EH (cell line): ENCODE results near the gene LRTM2.

Source experiments
- DNase-seq: peaks from one replicate; pipeline ENCODE4 v3.0.0-alpha.2; 2015; ENCODE audit warnings: low read depth

LRTM2 gene

DNA sequence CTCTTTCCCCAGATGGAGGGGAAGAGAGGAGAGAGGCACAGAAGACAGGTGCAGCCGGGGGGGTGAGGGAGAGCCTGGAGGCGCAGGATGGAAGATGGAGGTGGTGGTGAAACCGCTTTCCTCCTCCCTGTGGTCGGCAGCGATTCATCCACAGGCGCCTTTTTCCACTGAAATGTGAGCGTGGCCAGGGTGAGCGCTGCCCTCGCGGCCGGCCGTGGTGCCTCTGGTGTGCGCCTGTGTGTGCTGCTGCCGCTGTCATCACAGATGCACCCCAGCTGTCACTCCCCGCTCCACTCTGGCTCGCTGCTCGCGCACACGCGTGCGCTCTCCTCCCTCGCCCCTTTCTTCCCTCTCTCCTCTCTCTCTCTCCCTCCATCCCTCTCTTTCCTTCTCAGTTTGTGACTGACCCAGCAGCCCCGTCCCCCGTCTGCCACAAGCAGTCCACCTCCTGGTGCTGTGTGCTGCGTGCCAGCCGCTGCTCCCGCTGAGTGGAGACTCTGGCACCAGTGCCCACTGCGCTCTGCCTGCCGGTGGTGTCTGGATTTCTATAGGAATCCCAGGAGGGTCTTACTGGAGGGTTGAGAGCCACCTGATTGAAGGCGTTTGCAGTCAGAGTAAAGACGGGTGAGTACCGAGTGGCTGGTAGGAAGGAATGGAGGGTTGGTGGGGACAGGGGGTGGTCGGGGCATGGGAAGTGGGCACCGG, at the start of gene LRTM2:
Gene LRTM2, plus strand, starts transcription at position 375 of the 705 bp plus-strand sequence. CDS start 7,584 bp downstream, outside the sequence.
- DNase-seq: no peak

DNA sequence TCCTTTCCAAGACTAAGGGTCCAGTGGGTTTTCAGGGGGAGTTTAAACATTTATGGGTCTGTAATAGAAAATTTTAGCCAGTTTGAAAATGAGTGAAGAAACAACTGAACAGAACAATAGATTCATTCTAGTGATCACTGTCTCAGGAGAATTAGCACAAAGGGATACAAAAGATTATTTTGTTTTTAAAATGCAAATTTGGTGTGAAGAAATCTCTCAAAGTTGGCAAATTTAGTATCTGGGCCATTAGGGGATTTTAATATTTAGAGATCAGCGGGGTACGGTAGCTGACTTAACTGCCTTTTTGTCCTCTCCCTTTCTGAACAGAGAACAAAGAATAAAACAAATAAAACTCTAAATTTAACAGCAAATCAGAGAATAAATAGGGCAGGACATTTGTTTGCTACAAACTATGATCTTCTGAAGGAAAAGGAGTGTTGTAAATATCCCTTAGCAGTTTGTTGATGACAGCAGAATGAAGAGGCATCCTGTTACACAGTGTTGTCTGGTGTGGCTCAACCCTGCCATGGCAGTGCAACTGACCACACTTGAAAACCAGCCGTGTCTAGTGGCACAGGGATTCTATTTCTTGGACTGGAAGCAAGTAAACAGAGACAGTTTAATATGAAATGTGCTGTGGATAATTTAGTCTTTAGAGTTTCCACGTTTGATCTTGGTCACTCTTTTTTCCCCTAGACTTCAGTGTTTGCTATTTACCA, 46.3 kb upstream of the LRTM2 start:
- DNase-seq: peak; percentile 20

DNA sequence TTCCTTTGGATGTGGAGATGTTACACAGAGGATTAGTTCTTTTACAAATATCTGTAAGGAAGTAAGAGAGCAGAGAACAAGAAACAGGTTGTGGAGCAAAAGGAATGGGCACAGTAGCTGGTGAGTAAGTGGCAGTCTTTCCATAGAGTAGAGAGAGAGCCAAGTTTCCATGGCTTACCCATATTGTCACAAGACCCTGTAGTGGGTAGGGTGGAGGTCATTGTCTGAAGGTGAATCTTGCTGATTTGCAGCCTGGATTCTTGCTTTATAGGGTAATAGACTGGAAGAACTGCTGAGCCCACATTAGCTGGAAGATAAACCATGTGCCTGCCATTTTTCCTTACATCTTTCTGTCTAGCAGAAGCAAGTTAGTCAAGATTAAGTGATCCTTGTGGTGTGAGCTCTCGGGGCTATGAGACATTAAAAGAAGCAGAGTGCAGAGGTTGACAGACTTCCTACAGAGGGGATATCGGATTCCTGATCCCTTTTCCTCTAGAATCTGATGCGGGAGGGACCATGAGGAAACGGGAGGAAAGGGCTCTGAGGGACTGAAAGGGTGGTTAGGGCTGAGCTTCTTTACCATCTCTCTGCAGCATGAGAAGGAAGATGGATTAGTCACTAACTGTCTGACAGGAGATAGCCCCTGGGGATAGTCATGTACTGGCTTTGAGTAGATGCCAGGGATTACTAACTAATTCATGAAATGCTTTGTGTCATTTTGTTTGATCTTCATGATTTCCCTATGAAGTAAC, 44.0 kb upstream of the LRTM2 start:
- DNase-seq: peak; percentile 92

DNA sequence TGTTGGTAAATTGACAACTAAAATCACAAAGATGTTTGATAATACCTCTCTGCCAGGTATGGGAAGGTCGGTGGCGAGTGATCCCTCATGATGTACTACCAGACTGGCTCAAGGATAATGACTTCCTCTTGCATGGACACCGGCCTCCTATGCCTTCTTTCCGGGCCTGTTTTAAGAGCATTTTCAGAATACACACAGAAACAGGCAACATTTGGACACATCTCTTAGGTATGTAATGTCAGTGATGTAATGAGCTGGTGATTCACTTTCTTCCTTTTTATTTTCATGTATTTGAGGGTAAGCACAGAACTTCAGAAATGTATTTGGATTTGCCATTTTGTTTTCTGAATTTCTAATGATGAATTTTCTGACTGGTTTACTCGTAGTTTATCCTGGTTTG, 42.6 kb upstream of the LRTM2 start:
- DNase-seq: peak; percentile 90

DNA sequence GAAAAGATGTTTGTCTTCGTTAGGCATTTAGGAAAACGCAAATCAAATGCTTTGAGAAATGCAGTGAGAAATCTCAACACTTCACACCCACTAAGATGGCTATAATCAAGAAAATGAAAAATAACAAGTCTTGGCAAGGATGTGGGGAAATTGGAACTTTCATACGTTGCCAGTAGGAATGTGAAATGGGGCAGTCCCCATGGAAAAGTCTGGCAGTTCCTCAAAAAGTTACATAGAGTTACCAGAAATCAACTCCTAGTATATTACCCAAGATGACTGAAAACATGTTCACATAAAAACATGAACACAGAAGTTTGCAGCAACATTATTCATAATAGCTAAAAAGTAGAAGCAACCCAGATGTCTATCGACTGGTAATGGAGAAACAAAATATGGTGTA, 41.5 kb upstream of the LRTM2 start:
- no peak for DNase-seq

DNA sequence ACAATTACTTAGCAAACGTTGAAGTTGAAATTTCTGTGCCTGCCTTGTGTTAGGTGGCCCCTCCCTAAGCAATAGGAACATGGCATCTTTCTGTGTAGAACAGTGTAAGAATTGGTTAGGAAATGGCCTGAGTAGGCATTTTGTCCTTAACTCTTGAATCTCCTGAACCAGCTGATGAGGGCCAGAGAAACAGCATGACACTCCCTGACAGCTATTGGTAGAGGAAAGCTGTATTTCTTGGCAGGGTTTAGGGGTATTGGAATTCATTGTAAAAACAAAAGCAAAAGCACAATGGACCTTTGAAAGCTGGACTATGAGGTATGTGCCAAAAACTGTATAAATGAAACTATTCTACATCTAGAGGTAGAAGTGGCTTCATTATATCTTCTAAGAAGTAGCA, 40.6 kb upstream of the LRTM2 start:
- DNase-seq: peak; percentile 76

DNA sequence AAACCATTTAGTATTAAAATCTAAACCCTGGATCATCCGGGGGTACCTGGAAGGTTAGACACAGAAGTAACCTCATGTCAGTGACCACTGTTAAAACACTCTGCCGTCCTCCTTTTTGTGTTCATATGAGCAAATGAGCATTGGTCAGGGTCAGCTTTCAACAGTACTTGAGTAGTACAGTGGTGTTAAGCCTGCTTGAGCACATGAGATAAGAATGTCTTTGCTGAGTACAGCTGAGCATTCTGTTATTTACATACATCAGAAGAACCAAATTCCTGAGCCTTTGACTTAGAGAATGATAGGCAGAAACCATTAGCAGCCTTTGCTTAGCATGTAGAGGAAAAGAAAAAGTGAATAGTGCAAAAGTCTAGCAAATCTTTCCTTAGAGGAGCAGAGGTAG, 38.6 kb upstream of the LRTM2 start:
- DNase-seq: peak; percentile 48

DNA sequence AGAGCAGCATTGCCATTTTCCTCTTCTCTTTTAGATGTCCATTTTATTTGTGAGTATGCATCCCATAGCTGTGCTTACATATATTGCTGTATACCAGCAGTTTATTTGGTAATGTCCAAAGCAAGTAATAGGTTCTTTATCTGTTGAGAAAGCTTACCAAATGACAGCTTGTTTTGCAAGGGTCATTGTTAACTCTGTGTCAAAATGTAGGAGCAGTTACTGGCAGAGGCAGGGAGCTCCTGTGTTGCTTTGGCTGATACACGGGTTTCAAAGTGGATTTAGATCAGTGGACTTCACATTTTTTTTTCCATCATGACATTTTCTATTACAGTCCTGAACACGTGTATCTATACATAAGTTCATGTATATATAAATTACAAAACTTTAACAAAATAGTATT, 38.1 kb upstream of the LRTM2 start:
- no peak for DNase-seq

DNA sequence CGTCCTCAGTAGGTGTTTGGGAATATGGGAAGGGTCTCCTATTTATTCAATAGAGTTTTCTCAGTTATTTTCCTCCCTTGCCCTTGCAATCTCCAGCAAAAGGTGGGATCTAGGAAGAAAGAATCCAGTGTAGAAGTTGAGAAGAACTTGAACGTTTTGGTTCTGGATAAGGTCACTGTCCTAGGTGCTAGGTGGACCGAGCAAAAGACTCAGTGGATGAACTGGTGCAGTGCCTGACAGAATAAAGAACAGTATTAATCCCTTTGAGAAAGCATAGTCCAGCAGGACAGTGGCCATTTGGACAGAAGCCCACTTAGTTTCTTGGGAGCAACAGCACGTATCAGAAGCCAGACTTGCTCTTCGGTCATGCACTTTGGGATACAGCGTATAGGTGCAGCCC, 32.7 kb upstream of the LRTM2 start:
- no peak for DNase-seq

DNA sequence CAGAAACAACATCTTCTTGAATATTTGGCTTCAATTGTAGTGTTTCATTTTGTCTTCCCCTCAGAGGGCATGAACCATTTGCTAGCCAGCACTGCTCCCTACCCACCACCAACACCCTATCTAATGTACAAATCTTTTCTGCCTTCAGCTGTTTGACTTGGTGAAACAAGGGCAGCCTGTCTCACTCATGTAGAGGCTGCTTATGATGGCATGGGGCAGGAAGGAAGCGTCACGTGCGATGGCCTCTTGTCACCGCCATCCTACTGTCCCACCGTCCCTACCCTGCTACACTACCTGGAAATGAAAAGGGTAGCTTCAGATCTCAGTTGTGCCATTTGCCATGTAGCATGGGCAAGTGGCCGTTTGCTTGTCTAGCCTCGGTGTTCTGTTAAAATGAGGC, 29.9 kb upstream of the LRTM2 start:
- DNase-seq: no peak

DNA sequence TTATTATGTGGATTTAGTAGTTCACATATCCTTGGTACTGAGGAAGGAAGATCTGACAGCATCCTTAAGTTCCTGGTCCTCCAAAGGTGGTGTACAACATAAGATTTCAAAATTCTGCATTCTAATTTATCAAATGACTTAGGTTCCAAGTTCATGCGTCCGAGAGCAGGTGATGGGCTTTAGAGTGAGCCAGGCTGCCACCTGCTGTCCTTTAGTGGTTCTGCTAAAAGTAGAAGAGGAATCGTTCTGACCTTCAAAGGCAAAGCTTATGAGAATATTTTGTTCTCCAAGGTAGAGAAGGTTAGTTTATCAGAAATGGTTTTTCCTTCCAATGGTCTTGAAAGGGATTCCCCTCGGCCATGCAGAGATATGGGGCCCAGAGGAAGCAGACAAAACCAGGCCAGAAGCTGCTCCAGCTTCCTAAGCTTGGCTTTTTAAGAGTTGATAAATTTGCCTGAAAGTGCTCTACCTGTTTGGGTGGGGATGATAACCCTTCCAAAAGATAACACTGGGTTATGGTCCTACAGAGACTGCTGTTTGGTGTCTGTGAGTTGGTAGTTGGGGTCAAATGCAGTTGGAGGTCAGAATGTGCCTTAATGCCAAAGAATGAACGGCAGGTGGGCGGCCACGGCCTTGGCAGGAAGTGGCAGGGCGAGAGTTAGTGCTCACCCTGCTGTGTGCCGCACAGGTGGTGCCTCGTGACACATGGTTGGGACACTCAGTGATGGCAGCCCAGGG, 29.1 kb upstream of the LRTM2 start:
- DNase-seq: peak; percentile 70

DNA sequence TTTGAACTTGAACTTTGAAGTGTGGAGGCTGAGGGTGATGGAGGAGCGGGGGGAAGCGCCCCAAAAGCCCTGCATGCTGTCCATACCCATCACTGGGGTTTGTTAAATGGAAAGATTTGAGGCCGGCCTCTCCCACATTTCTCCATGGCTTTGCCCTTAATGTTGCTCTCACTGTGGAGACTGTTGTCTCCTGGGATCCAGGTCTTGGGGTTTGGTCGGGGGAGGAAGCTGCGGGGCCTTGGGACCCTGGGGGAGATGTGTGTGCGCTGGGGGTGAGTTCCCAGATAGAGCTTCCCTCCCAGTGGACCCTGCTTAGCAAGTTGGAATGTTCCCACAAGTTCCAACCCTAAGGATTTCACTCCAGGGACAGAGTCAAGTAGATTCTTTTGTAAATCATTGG, 28.0 kb upstream of the LRTM2 start:
- no peak for DNase-seq

DNA sequence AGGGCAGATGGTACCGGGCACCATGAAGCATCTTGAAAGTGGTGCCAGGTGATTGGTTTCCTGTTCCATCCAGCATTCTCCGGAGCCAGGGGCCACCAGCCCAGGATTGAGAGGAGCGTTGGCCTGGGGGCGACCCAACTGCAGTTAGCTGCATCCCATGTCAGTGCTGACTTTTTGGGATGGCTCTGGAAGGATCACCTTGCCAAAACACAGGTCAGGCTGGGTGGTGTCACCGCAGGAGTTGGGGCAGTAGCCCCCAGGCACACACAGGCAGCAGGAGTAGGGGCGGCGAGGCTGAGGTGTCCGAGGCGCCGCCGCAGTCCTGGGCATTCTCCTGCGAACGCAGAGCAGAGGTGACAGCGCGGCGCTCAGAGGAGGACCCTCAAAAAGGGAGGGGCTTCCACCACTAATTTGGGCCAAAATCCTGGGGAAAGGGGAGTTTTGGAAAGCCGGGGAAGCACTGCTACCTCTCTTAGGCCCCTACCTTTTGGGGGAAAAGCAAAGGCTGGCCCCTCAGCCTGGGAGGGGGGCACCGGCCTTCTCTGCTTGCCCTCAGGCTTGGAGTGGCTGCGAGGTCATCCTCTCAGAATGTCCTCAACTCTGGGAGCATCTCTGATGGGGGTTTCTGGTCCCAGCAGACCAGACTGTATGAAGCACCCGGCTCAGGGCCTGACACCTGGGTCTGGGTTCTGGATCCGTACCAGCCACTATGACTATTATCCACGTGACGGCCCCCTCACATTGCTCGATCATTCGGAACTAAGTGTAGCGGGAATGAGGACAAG, 26.7 kb upstream of the LRTM2 start:
- no peak for DNase-seq

DNA sequence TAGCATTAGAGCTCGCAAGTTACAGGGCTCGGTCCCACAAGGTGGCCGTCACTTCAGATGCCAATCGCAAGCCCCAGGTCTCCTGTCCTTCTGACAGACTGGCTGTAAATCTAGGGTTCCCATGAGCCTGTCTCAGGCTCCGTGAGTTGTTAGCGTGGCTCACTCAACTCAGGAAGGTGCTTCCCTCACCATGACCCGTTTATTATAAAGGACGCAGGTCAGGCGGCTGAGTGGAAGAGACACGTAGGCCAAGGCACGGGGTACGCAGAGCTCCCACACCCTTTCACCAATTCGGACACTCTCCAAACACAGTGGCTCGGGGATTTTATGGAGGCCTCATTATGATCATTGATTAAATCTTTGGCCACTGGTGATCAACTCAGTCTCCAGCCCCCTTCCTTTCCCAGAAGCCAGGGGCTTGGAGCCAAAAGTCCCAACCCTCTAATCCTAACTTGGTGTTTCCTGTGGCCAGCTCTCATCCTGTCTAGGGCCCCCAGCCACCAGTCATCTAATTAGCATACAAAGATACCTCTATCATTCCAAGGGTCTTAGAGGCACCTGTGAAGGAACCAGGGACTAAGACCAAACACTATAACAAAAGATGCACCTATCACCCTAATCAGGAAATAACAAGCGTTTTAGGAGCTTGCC, 25.8 kb upstream of the LRTM2 start:
- DNase-seq: no peak

DNA sequence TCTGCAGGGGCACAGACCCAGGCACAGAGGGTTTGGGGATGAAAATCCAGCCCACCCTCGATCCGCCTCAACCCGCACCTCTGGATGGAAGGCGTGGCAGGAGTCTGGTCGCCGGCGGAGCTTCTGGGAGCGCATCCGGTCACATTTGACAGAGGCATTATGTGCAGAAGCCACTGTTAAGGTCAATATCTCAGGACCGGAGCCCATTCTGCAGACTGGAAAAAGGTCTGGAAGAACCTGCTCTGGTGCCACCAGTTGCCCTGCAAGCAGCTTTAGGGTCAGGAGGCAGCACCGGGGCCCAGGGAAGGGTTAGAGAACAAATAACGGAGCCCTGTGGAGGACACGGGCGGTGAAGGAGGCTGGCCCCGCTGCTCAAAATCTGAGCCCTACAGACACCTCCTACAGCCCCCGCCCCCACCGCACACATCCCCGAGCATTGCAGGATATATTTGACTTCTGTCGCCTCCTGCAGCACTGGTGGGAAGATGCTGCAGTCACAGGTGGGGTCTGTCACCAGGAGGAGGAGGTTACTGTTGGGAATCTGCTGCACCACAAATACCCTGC, 25.1 kb upstream of the LRTM2 start:
- DNase-seq: no peak

DNA sequence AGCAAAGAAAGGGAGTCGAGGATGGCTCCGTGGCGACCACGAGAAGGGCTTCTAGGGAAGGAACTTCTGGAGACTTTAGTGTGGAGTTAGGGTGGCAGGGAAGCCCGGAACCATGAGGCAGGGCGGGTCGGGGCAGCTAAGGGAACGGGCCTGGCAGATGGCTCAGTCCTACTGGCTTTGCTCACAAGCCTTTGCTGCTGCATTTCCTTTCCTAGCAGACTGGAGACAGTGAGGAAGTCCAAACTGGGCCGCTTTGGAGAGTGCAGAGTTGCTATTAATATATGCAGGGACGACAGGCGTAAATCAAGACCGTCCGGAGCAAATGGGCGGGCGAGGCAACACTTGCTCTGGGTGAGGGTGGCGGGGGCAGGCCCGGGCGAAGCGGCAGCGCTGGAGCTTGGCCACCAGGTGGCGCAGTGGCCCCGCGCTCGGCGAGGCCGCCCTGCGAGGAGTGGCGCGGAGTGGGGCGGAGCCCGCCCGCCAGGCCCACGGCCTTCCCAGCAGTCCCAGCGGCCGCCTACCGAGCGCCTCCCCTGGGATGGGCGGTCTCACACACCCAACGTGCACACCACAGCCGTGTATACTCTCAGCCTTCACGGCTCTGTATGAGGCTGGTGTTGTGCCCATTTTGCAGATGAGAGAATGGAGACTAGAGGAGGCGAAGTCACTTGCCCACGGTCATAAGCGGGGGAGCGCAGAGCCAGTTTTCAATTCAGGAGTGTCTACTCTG, 24.4 kb upstream of the LRTM2 start:
- DNase-seq: peak; percentile 90

DNA sequence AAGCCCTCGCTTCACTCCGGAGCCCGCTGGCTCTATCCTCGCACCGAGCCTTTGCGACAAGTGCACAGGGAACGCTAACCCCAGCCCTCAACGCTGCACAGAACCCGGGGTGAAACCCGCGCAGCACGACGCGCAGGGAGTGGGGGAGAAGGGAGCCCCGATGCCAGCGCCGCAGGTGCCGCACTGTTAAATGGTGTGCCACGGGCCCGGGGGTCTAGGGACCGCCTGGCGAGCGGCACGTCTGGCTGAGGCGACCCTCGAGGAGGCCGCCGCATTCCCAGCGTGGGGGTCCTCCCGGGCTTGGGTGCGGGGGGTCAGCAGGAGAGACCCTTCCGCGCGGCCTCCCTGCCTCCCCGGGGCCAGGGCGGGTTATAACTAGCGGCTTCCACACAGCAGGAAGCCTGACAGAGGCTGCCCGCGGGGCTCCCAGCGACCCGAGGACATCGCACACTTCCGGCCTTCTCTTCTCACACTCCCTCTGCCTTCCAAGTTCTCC, 23.8 kb upstream of the LRTM2 start:
- peak; percentile 55 for DNase-seq

DNA sequence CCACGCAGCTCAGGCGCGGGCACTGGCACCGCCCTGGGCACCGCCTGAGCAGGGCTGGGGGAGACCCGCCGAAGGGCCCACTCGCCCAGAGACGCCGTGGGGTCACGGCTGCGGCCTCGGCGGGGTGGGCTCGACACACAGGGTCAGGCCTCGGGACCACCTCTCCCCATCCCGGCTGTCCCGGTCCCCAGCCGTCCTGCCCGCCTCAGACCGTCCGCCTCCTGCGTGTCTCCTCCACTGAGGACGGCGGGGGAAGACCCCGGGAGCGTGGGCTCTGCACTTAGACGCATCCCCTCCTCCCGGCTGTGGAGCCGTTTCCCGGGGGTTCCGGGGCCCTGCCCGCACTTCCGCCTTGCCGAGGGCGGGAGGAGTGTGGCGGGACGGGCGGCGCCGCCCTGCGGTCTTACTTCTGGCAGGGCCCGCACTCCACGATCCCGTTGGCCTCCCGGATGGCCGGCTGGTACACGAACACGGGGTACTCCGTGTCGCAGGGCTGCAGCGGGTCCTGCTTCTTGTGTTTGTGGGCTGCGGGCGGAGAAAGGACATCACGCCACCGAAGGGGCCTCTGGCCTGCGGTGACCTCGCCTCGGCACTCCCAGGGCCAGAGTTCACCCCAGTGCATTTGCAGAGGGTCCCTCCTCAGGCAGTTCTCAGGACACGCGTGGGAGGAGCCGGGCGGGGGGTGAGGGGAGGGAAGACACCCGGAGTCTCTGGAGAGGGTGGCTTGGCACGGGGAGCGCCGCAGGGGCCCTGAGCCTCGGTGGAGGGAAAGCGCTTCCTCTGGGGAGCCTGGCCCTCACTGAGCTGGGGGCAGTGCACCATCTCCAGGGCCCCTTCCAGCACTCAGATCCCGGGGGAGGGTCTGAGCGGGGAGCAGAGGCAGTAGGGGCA, 23.1 kb upstream of the LRTM2 start:
- no peak for DNase-seq
